Loucy (cell line): Measurements from ENCODE around the gene PANK4.

Source experiments
- H2AFZ ChIP-seq: fragments of 200-600 bp; sonication (generic); 2 replicates; pipeline ENCODE4 v1.6.0; 2016; ENCODE audit warnings: antibody characterized with exemption, mild to moderate bottlenecking, low read length, moderate library complexity
- H3F3A ChIP-seq: fragments of 200-600 bp; 2 replicates; pipeline ENCODE4 v1.6.0; 2016; ENCODE audit warnings: antibody characterized with exemption, low read depth, mild to moderate bottlenecking
- H3K27me3 ChIP-seq: fragments of 200-600 bp; sonication (generic); 2 replicates; pipeline ENCODE4 v1.6.1; 2014; ENCODE audit warnings: low read length, mild to moderate bottlenecking; ENCODE audit not compliant: insufficient read depth, poor library complexity, severe bottlenecking
- H3K36me3 ChIP-seq: fragments of 200-600 bp; sonication (generic); 2 replicates; pipeline ENCODE4 v1.6.1; 2016; ENCODE audit warnings: low read length; ENCODE audit not compliant: insufficient read depth
- H3K4me1 ChIP-seq: fragments of 200-600 bp; sonication (generic); 2 replicates; pipeline ENCODE4 v1.5.1; 2014; ENCODE audit warnings: low read length, mild to moderate bottlenecking; ENCODE audit not compliant: insufficient read depth, poor library complexity, severe bottlenecking
- H3K4me2 ChIP-seq: fragments of 200-600 bp; sonication (generic); 2 replicates; pipeline ENCODE4 v1.6.0; 2014; ENCODE audit warnings: antibody characterized with exemption, low read length, low read depth, mild to moderate bottlenecking; ENCODE audit not compliant: poor library complexity, severe bottlenecking
- H3K4me3 ChIP-seq: fragments of 200-600 bp; sonication (generic); 2 replicates; pipeline ENCODE4 v1.5.1; 2014; ENCODE audit warnings: low read length, mild to moderate bottlenecking, mixed read lengths; ENCODE audit not compliant: poor library complexity, severe bottlenecking
- H3K79me2 ChIP-seq: fragments of 200-600 bp; sonication (generic); 2 replicates; pipeline ENCODE4 v1.6.1; 2014; ENCODE audit warnings: low read length; ENCODE audit not compliant: insufficient read depth
- H3K9ac ChIP-seq: fragments of 200-600 bp; sonication (generic); 2 replicates; pipeline ENCODE4 v1.6.0; 2014; ENCODE audit warnings: mild to moderate bottlenecking, low read depth, low read length, moderate library complexity; ENCODE audit not compliant: poor library complexity, severe bottlenecking
- H3K9me2 ChIP-seq: fragments of 200-600 bp; sonication (generic); replicated peaks from 2 replicates; pipeline ENCODE4 v1.6.1; 2016; ENCODE audit warnings: low read depth, low read length, mixed read lengths
- H3K9me3 ChIP-seq: fragments of 200-600 bp; sonication (generic); 2 replicates; pipeline ENCODE4 v1.6.1; 2014; ENCODE audit warnings: mild to moderate bottlenecking, antibody characterized with exemption, low read length, low read depth; ENCODE audit not compliant: insufficient read depth
- H4K20me1 ChIP-seq: fragments of 200-600 bp; sonication (generic); 2 replicates; pipeline ENCODE4 v1.6.0; 2014; ENCODE audit warnings: antibody characterized with exemption, low read length, mild to moderate bottlenecking; ENCODE audit not compliant: insufficient read depth, poor library complexity, severe bottlenecking
- EZH2phosphoT487 ChIP-seq: fragments of 200-600 bp; IDR thresholded peaks from 2 replicates; pipeline ENCODE4 v1.6.1; 2018; ENCODE audit warnings: antibody characterized with exemption, mild to moderate bottlenecking, moderate library complexity, borderline replicate concordance
- TF ChIP-seq, protein P1 (sequence below): fragments of 200-600 bp; sonication (generic); conservative IDR thresholded peaks from 2 replicates; pipeline ENCODE4 v1.5.1; 2014; ENCODE audit warnings: mild to moderate bottlenecking, antibody characterized with exemption, low read length

The PANK4 gene

DNA sequence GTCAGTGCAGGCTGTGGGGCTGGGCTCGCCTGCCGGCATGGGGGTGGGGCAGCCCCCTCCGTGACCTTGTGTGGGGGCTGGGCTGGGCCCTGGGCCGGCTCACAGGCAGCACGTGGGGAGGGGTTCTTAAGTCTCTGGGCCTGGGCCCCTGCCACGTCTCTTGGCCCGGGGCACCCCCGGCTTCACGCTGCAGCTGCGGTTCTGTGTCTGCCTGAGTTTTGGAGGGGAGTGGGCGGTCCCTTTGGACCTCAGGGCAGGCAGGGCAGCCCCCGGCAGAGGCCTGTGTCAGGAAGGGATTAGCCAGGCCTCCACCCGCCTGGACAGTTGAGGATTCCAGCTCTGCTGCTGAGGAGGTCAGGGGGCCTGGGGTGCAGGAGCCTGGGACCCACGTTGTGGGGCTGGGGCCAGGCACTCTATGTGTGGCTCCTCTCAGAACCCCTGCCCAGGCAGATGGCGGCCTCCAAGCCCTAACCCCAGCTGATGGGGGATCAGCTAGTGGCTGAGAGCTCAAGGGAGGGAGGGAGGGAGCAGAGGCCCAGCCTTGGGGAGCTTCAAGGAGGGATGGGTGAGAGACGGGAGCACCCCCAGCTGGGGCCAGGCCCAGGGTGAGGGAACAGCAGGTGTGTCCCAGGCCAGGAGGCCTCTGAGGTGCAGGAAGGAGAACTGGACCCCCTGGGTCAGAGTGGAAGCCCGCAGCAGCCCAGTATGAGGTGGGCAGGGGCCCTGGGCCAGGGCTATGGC lies 52.1 kb downstream of the PANK4 start:
- H4K20me1 ChIP-seq = no peaks in the 10 kb centered on the region
- no peaks in the 10 kb centered on the region for H3K36me3 ChIP-seq
- H3K79me2 ChIP-seq = no peaks in the 10 kb centered on the region
- H3K9ac ChIP-seq = no peak overlapping the region
- H3K27me3 ChIP-seq = no peaks in the 10 kb centered on the region
- H3K9me3 ChIP-seq = no peaks in the 10 kb centered on the region
- H3F3A ChIP-seq = no peaks in the 10 kb centered on the region
- H3K9me2 ChIP-seq = no peaks in the 10 kb centered on the region
- H2AFZ ChIP-seq = no peak overlapping the region
- no peak overlapping the region for H3K4me3 ChIP-seq
- no peaks in the 10 kb centered on the region for H3K4me1 ChIP-seq
- no peak overlapping the region for H3K4me2 ChIP-seq
- TF ChIP-seq, protein P1, sequence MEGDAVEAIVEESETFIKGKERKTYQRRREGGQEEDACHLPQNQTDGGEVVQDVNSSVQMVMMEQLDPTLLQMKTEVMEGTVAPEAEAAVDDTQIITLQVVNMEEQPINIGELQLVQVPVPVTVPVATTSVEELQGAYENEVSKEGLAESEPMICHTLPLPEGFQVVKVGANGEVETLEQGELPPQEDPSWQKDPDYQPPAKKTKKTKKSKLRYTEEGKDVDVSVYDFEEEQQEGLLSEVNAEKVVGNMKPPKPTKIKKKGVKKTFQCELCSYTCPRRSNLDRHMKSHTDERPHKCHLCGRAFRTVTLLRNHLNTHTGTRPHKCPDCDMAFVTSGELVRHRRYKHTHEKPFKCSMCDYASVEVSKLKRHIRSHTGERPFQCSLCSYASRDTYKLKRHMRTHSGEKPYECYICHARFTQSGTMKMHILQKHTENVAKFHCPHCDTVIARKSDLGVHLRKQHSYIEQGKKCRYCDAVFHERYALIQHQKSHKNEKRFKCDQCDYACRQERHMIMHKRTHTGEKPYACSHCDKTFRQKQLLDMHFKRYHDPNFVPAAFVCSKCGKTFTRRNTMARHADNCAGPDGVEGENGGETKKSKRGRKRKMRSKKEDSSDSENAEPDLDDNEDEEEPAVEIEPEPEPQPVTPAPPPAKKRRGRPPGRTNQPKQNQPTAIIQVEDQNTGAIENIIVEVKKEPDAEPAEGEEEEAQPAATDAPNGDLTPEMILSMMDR = no peak
- no peak for TF ChIP-seq EZH2phosphoT487

DNA sequence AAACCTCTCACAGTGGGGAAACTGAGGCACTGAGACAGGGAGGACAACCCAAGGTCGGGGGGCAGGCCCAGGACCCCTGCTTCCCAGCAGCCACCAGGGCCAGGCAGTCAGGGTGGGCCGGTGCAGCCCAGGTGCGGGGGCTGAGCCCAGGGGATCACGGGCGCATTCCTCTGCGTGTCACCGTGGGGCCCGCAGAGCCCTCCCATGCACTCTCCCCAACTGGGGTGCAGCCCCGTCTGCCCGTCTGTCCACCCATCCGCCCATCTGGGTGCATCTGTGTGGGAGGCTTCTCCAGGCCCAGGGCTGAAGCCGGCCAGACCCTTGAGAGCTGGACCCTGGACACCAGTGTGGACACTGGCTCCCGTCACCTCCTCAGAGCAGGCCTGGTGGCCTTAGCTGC lies 53.2 kb downstream of the PANK4 start:
- H3K4me1 ChIP-seq = no peaks in the 10 kb centered on the region

DNA sequence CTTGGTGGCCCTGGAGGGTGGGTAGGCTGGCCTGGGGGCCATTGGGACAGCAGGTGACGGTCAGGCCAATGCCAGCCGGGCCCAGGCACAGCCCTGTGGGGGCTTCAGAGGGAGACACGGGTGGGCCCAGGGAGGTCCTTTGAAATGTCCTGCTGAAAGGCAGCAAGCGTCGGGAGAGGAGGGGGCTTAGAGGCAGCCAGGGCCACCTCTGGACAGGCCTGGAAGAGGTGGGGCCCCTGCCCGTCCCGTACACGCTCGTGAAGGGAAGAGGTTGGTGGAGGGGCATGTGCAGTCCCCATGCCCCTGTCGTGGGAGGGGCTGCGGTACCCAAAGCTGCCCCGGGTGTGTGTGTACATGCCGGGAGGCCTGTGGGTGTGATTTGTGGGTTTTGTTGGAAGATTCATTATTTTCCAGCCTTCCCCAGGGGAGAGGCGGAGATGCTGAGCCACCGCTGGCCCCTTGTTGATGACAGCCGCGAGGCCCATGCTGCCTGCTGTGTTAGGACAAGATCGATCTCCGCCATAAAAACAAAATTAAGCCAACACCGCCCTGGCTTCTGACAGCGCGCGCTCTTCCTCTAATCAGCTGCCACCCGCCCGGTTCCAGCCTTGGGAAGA lies 53.7 kb downstream of the PANK4 start:
- Histone ChIP-seq H3K36me3 (no peaks in the 10 kb centered on the region), H2AFZ (no peak overlapping the region), H3K79me2 (no peaks in the 10 kb centered on the region), H3K4me2 (no peak overlapping the region), H3K9me3 (no peaks in the 10 kb centered on the region), H3K4me1 (no peaks in the 10 kb centered on the region), H3K27me3 (no peaks in the 10 kb centered on the region), H3K9me2 (no peaks in the 10 kb centered on the region), H3F3A (no peaks in the 10 kb centered on the region), H4K20me1 (no peaks in the 10 kb centered on the region), H3K4me3 (no peak overlapping the region), H3K9ac (no peak overlapping the region)
- no peak for TF ChIP-seq EZH2phosphoT487
- TF ChIP-seq, protein P1 = no peak

More for the DNA sequence above, 53.2 kb downstream of the PANK4 start:
- H3K4me2 ChIP-seq = no peak overlapping the region
- no peaks in the 10 kb centered on the region for H4K20me1 ChIP-seq
- H3K27me3 ChIP-seq = no peaks in the 10 kb centered on the region
- H3K9me3 ChIP-seq = no peaks in the 10 kb centered on the region
- TF ChIP-seq, protein P1 = no peak
- no peak for TF ChIP-seq EZH2phosphoT487
- H3K36me3 ChIP-seq = no peaks in the 10 kb centered on the region
- no peaks in the 10 kb centered on the region for H3F3A ChIP-seq
- no peak overlapping the region for H3K4me3 ChIP-seq
- H2AFZ ChIP-seq = no peak overlapping the region
- H3K9ac ChIP-seq = no peak overlapping the region
- no peaks in the 10 kb centered on the region for H3K79me2 ChIP-seq
- no peaks in the 10 kb centered on the region for H3K9me2 ChIP-seq
